Stomach (tissue), 4 donors: ENCODE results near the gene ANKRD28.
"Not testable (repeated sequence)": the region's sequence is repeated elsewhere in the genome, so short reads cannot be mapped to it uniquely, and the experiment has no call there.

ENCODE experiments used
- POLR2A ChIP-seq, 4 donors: fragments of 450-650 bp; IDR thresholded peaks; one replicate each; pipeline ENCODE4 v1.6.1; 2016; ENCODE audit warnings: antibody characterized with exemption in 4 of 4, control low read depth in 2 of 4, mild to moderate bottlenecking in 1 of 4, moderate library complexity in 1 of 4
- TF ChIP-seq, protein P1 (sequence below), 7 experiments: fragments of 450-650 bp in 4 of 7; fragments of 200-600 bp in 3 of 7; sonication (generic) in 3 of 7; IDR thresholded peaks; one replicate each; pipeline ENCODE4 v1.5.1; 2016 to 2019; ENCODE audit warnings: antibody characterized with exemption in 7 of 7, control low read depth in 2 of 7, mild to moderate bottlenecking in 1 of 7

DNA sequence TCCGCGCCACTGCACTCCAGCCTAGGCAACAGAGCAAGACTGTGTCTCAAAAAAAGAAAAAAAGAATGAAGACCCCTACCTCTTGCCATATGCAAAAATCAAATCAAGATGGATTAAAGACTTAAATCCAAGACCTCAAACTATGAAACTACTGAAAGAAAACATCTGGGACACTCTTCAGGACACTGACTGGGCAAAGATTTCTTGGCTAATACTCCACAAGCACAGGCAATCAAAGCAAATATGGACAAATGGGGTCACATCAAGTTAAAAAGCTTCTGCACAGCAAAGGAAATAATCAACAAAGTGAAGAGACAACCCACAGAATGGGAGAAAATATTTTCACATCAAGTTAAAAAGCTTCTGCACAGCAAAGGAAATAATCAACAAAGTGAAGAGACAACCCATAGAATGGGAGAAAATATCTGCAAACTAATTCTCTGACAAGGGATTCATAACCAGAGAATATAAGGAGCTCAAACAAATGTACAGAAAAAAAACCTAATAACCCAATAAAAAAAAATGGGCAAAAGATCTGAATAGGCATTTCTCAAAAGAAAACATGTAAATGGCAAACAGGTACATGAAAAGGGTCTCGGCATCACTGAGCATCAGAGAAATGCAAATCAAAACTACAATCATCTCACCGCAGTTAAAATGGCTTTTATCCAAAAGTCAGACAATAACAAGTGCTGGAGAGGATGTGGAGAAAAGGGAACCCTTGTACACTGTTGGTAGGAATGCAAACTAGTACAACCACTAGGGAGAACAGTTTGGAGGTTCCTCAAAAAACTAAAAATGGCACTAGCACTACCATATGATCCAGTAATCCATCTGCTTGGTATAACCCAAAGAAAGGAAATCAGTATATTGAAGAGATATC is 43.6 kb upstream of the ANKRD28 start:
- TF ChIP-seq, protein P1, sequence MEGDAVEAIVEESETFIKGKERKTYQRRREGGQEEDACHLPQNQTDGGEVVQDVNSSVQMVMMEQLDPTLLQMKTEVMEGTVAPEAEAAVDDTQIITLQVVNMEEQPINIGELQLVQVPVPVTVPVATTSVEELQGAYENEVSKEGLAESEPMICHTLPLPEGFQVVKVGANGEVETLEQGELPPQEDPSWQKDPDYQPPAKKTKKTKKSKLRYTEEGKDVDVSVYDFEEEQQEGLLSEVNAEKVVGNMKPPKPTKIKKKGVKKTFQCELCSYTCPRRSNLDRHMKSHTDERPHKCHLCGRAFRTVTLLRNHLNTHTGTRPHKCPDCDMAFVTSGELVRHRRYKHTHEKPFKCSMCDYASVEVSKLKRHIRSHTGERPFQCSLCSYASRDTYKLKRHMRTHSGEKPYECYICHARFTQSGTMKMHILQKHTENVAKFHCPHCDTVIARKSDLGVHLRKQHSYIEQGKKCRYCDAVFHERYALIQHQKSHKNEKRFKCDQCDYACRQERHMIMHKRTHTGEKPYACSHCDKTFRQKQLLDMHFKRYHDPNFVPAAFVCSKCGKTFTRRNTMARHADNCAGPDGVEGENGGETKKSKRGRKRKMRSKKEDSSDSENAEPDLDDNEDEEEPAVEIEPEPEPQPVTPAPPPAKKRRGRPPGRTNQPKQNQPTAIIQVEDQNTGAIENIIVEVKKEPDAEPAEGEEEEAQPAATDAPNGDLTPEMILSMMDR (IDR thresholded peaks at IDR 0.05) = not testable (repeated sequence)
- TF ChIP-seq POLR2A (IDR thresholded peaks at IDR 0.05) = not testable (repeated sequence)
